ENCODE results near the gene MTCL1.

GRCh38 chr18:8826514-8826913 is 121.2 kb downstream of the MTCL1 start:
- TF ChIP-seq CTCF (IDR thresholded peaks at IDR 0.05) (no peak), POLR2A (IDR thresholded peaks at IDR 0.05) (no peak), EP300 (IDR thresholded peaks at IDR 0.05) (no peak)

Measured in ovary (tissue), 3 donors.